ENCODE data around the gene EXOC3L4. TPM values are rescaled to one million over a fixed set of nuclear protein-coding genes. Genes with fewer than 3 reads are reported as not detected.

The EXOC3L4 gene
- total and polyA plus RNA-seq, 2 donors (not counting 1 experiment from before 2014, with no cell fraction given) = not detected

GRCh38 chr14:103070263-103070885 lies 24.2 kb upstream of the EXOC3L4 start:
- intact Hi-C loops (cut with micrococcal nuclease) = no loop called here
- CTCF ChIA-PET = interaction anchor here (0.6 kb wide), 1 partner anchor 109 kb away, joined by 3 read pairs; no protein-coding TSS in a partner anchor
- H3K36me3 ChIP-seq (replicated peaks in 1 of 2; ENCODE audit: control extremely low read depth in 1 of 2, control insufficient read depth in 1 of 2, extremely low read depth in 1 of 2, insufficient read depth in 2 of 2, low read length in 1 of 2) = no peaks in the 10 kb centered on the region
- no peak for ATAC-seq (ENCODE audit: low read depth)
- H3K4me3 Mint-ChIP-seq = no peak overlapping the region
- no peaks in the 10 kb centered on the region for H3K9me3 Mint-ChIP-seq (ENCODE audit: insufficient read depth)
- no peaks in the 10 kb centered on the region for H3K79me2 ChIP-seq (ENCODE audit: control insufficient read depth, insufficient read depth, low read length)
- H3K9ac ChIP-seq (ENCODE audit: low read length) = no peak overlapping the region
- POLR2A ChIA-PET = no interaction called here
- H3K27ac ChIP-seq (ENCODE audit: low read length in 2 of 2) = no peak overlapping the region
- DNase-seq = no peak
- H3K27me3 Mint-ChIP-seq = peaks cover 3% of the 10 kb centered on the region
- no peak overlapping the region for H3K4me2 ChIP-seq (replicated peaks; ENCODE audit: low read depth, low read length, poor library complexity, severe bottlenecking)
- no peak overlapping the region for H3K27ac Mint-ChIP-seq
- H3K4me1 Mint-ChIP-seq = peaks cover 7% of the 10 kb centered on the region
- peaks cover 10 to 18% of the 10 kb centered on the region in 2 donors for H3K4me1 ChIP-seq (ENCODE audit: control insufficient read depth in 2 of 2, insufficient read depth in 2 of 2, low read length in 2 of 2)
- no peak overlapping the region for H2AFZ ChIP-seq (ENCODE audit: insufficient read depth, low read depth, low read length, poor library complexity, severe bottlenecking)
- no peaks in the 10 kb centered on the region for H3K9me3 ChIP-seq (ENCODE audit: control extremely low read depth in 1 of 3, control insufficient read depth in 2 of 3, insufficient read depth in 1 of 3, low read length in 2 of 3)
- WGBS (ENCODE audit: insufficient coverage) = 79% methylated on average over 6 of the region's 8 CpGs
- no peaks in the 10 kb centered on the region for H4K20me1 ChIP-seq (ENCODE audit: control insufficient read depth, insufficient read depth, low read length, poor library complexity, severe bottlenecking)
- no peak overlapping the region for H3K4me3 ChIP-seq (ENCODE audit: control extremely low read depth in 1 of 5, extremely low read depth in 1 of 5, insufficient read depth in 1 of 5, low read depth in 2 of 5, low read length in 4 of 5)
- peaks cover 0 to 17% (median 2%) of the 10 kb centered on the region in 4 experiments for H3K27me3 ChIP-seq (replicated peaks in 1 of 4; ENCODE audit: control extremely low read depth in 1 of 4, control insufficient read depth in 3 of 4, insufficient read depth in 4 of 4, low read length in 3 of 4)
- TF ChIP-seq EZH2 (IDR thresholded peaks at IDR 0.05; ENCODE audit: borderline replicate concordance, insufficient read depth, low read depth, low read length, poor library complexity, severe bottlenecking) = no peak
- TF ChIP-seq CTCF (IDR thresholded peaks at IDR 0.05) = no peak

GRCh38 chr14:103070971-103071542 lies 23.5 kb upstream of the EXOC3L4 start:
- Histone ChIP-seq H4K20me1 (ENCODE audit: control insufficient read depth, insufficient read depth, low read length, poor library complexity, severe bottlenecking) (no peaks in the 10 kb centered on the region), H3K4me2 (replicated peaks; ENCODE audit: low read depth, low read length, poor library complexity, severe bottlenecking) (no peak overlapping the region), H3K36me3 (replicated peaks in 1 of 2; ENCODE audit: control extremely low read depth in 1 of 2, control insufficient read depth in 1 of 2, extremely low read depth in 1 of 2, insufficient read depth in 2 of 2, low read length in 1 of 2) (no peaks in the 10 kb centered on the region), H3K9me3 (ENCODE audit: control extremely low read depth in 1 of 3, control insufficient read depth in 2 of 3, insufficient read depth in 1 of 3, low read length in 2 of 3) (no peaks in the 10 kb centered on the region), H3K4me3 (ENCODE audit: control extremely low read depth in 1 of 5, extremely low read depth in 1 of 5, insufficient read depth in 1 of 5, low read depth in 2 of 5, low read length in 4 of 5) (no peak overlapping the region), H3K27ac (ENCODE audit: low read length in 2 of 2) (no peak overlapping the region), H3K9ac (ENCODE audit: low read length) (no peak overlapping the region), H3K79me2 (ENCODE audit: control insufficient read depth, insufficient read depth, low read length) (no peaks in the 10 kb centered on the region), H3K27me3 (replicated peaks in 1 of 4; ENCODE audit: control extremely low read depth in 1 of 4, control insufficient read depth in 3 of 4, insufficient read depth in 4 of 4, low read length in 3 of 4) (peaks cover 0 to 18% (median 3%) of the 10 kb centered on the region in 4 experiments), H3K4me1 (ENCODE audit: control insufficient read depth in 2 of 2, insufficient read depth in 2 of 2, low read length in 2 of 2) (peaks cover 10 to 22% of the 10 kb centered on the region in 2 donors), H2AFZ (ENCODE audit: insufficient read depth, low read depth, low read length, poor library complexity, severe bottlenecking) (no peak overlapping the region)
- ChIA-PET POLR2A (no interaction called here), CTCF (interaction anchor here (0.6 kb wide), 1 partner anchor 108 kb away, joined by 3 read pairs; no protein-coding TSS in a partner anchor)
- Mint-ChIP-seq H3K27me3 (peaks cover 3% of the 10 kb centered on the region), H3K9me3 (ENCODE audit: insufficient read depth) (no peaks in the 10 kb centered on the region), H3K4me1 (peaks cover 7% of the 10 kb centered on the region), H3K4me3 (no peak overlapping the region), H3K27ac (no peak overlapping the region)
- 91% methylated on average over 18 of the region's 21 CpGs for WGBS (ENCODE audit: insufficient coverage)
- intact Hi-C loops (cut with micrococcal nuclease) = no loop called here
- ATAC-seq (ENCODE audit: low read depth) = no peak
- DNase-seq = no peak
- TF ChIP-seq CTCF (IDR thresholded peaks at IDR 0.05) = no peak
- no peak for TF ChIP-seq EZH2 (IDR thresholded peaks at IDR 0.05; ENCODE audit: borderline replicate concordance, insufficient read depth, low read depth, low read length, poor library complexity, severe bottlenecking)

Data from B cell (primary cell).